ENCODE measurements around the gene RNF14. TPM values are rescaled to one million over a fixed set of nuclear protein-coding genes. Genes with fewer than 3 reads are reported as not detected.
A peak's percentile ranks its signal among the peaks of the same experiment; 100 is the strongest.

RNF14 gene
- total and polyA plus RNA-seq, 9 of the 15 experiments (the other 6 are each of a cell fraction or from before 2014, with no cell fraction given): 36.3 to 140 (median 75.1) TPM

DNA sequence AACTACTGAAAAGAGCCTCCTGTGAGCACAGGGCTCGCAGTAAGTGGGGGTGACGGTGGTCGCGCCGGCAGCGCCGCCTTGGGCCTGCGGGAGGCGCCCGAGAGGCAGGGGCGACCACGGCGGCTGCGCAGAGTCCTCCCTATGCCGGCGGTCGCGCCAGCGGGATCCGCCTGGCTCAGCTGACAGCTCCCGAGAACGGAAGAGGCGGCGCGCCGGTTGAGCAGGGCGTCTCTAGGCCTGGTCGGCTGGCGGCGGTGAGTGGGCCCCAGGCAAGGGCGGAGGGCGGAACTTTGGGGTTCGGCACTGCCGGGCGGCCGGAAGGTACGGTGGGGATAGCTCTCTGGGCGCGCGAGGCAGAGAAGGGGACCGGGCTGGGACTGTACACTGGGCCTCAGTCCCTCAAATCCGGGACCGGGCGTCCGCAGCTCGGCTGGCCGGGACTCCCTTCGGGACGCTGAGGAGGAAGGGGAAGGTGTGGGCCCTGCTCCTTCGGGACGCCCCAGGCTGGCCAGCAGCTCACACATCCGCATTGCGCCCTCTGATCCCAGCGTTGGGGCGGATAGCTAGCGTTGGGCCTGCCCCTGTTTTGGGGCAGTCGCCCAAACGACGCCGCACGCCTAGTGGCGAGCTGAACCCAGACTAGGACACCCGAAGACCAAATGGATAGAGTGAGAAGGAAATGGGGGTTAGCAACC lies at the start of gene RNF14 (continued):
- TF ChIP-seq PRPF4 (IDR thresholded peaks at IDR 0.05; ENCODE audit: insufficient read depth, low read depth, low read length, poor library complexity, severe bottlenecking) (no peak), ZNF239 (CRISPR knock-in tag; IDR thresholded peaks at IDR 0.05) (no peak; the same call in 1 of the 2 replicates), ZNF124 (CRISPR knock-in tag; IDR thresholded peaks at IDR 0.05) (no peak), MAFG (tag; conservative IDR thresholded peaks at IDR 0.05) (no peak), ZFPM2 (CRISPR knock-in tag; IDR thresholded peaks at IDR 0.05) (0 out of 2 replicates have a peak, but pooled peaks have one; percentile 29), ZNF354B (CRISPR knock-in tag; IDR thresholded peaks at IDR 0.05) (no peak), SUPT5H (IDR thresholded peaks at IDR 0.05) (peak; percentile 98), SMARCA4 (IDR thresholded peaks at IDR 0.05) (peak; percentile 27; the same call in 1 of the 2 replicates), ETS2 (tag; IDR thresholded peaks at IDR 0.05; ENCODE audit: borderline replicate concordance, poor library complexity, severe bottlenecking) (no peak), OTX1 (CRISPR knock-in tag; IDR thresholded peaks at IDR 0.05) (peak; percentile 84), CREB1 (IDR thresholded peaks at IDR 0.05) (no peak), CREB1 (CRISPR knock-in tag; IDR thresholded peaks at IDR 0.05) (no peak; the same call in 1 of the 2 replicates), PYGO2 (tag; IDR thresholded peaks at IDR 0.05) (no peak), ZNF75A (CRISPR knock-in tag; IDR thresholded peaks at IDR 0.05) (peak; percentile 58; the same call in 1 of the 2 replicates), CREBBP (IDR thresholded peaks at IDR 0.05; ENCODE audit: low read depth, low read length) (no peak), HMG20B (CRISPR knock-in tag; IDR thresholded peaks at IDR 0.05) (no peak), ARID2 (IDR thresholded peaks at IDR 0.05) (peak; percentile 35; the same call in 1 of the 2 replicates), SRF (CRISPR knock-in tag; IDR thresholded peaks at IDR 0.05) (peak in 1 of 2 experiments; percentile 60; a peak in 2 of 4 replicates), ZNF3 (CRISPR knock-in tag; IDR thresholded peaks at IDR 0.05) (no peak), CAMTA2 (CRISPR knock-in tag; conservative IDR thresholded peaks at IDR 0.05) (no peak), CHD4 (IDR thresholded peaks at IDR 0.05; ENCODE audit: insufficient read depth, insufficient replicate concordance, low read depth, low read length, poor library complexity, severe bottlenecking) (no peak), ZNF707 (CRISPR knock-in tag; conservative IDR thresholded peaks at IDR 0.05) (no peak)
- TF ChIP-seq, protein P1, sequence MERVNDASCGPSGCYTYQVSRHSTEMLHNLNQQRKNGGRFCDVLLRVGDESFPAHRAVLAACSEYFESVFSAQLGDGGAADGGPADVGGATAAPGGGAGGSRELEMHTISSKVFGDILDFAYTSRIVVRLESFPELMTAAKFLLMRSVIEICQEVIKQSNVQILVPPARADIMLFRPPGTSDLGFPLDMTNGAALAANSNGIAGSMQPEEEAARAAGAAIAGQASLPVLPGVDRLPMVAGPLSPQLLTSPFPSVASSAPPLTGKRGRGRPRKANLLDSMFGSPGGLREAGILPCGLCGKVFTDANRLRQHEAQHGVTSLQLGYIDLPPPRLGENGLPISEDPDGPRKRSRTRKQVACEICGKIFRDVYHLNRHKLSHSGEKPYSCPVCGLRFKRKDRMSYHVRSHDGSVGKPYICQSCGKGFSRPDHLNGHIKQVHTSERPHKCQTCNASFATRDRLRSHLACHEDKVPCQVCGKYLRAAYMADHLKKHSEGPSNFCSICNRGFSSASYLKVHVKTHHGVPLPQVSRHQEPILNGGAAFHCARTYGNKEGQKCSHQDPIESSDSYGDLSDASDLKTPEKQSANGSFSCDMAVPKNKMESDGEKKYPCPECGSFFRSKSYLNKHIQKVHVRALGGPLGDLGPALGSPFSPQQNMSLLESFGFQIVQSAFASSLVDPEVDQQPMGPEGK (CRISPR knock-in tag; IDR thresholded peaks at IDR 0.05; ENCODE audit: borderline replicate concordance): no peak
- TF ChIP-seq, protein P2, sequence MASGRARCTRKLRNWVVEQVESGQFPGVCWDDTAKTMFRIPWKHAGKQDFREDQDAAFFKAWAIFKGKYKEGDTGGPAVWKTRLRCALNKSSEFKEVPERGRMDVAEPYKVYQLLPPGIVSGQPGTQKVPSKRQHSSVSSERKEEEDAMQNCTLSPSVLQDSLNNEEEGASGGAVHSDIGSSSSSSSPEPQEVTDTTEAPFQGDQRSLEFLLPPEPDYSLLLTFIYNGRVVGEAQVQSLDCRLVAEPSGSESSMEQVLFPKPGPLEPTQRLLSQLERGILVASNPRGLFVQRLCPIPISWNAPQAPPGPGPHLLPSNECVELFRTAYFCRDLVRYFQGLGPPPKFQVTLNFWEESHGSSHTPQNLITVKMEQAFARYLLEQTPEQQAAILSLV (tag; IDR thresholded peaks at IDR 0.05): no peak
- TF ChIP-seq, protein P3, sequence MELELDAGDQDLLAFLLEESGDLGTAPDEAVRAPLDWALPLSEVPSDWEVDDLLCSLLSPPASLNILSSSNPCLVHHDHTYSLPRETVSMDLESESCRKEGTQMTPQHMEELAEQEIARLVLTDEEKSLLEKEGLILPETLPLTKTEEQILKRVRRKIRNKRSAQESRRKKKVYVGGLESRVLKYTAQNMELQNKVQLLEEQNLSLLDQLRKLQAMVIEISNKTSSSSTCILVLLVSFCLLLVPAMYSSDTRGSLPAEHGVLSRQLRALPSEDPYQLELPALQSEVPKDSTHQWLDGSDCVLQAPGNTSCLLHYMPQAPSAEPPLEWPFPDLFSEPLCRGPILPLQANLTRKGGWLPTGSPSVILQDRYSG (tag; conservative IDR thresholded peaks at IDR 0.05; ENCODE audit: low read depth): 0 out of 2 replicates have a peak, but pooled peaks have one; percentile 1

Measured in K562 (cell line).